IMR-90 (cell line): ENCODE measurements around the gene KRT32. TPM values are rescaled to one million over a fixed set of nuclear protein-coding genes. Genes with fewer than 3 reads are reported as not detected.

ENCODE experiments used
- ATAC-seq: fragments of 200-7000 bp; cut with Tn5 transposase; 2 replicates; pipeline ENCODE4 v1.9.1; 2020; ENCODE audit warnings: low read depth, mild to moderate bottlenecking, moderate library complexity
- BruUV-seq: library from RNA; stranded (reverse); fragments of 400-500 nt; replicated peaks from 2 replicates; lab custom pipeline; 2021; lab: Mats Ljungman, UMichigan
- CTCF ChIA-PET: fragments of 300-600 bp; formaldehyde crosslinking; extraction: SDS; loops from one replicate; lab custom pipeline; 2021; ENCODE audit warnings: antibody characterized with exemption; lab: Yijun Ruan, JAX
- POLR2A ChIA-PET: fragments of 300-600 bp; sonication (Branson Sonifier 250); formaldehyde crosslinking; loops from one replicate; lab custom pipeline; 2022; ENCODE audit warnings: antibody characterized with exemption; ENCODE audit not compliant: unreplicated experiment; lab: Charles Lee
- DNase-seq: peaks from one replicate; pipeline ENCODE4 v3.0.0; 2013
- H2AFZ ChIP-seq: replicated peaks from 2 replicates; pipeline ENCODE3; 2013; ENCODE audit warnings: low read length, mild to moderate bottlenecking; ENCODE audit not compliant: poor library complexity
- H2AK5ac ChIP-seq: 2 replicates; pipeline ENCODE4 v1.6.1; 2013; ENCODE audit warnings: low read depth, low read length, inconsistent platforms
- H2AK9ac ChIP-seq: replicated peaks from 2 replicates; pipeline ENCODE3; 2013; ENCODE audit warnings: mild to moderate bottlenecking, low read depth, low read length, moderate library complexity; ENCODE audit not compliant: poor library complexity
- H2BK120ac ChIP-seq: 2 replicates; pipeline ENCODE4 v1.6.1; 2013; ENCODE audit warnings: low read depth, low read length, inconsistent platforms
- H2BK15ac ChIP-seq: 3 replicates; pipeline ENCODE4 v1.6.1; 2013; ENCODE audit warnings: low read depth, low read length, inconsistent platforms
- H2BK20ac ChIP-seq: 2 replicates; pipeline ENCODE4 v1.6.1; 2013; ENCODE audit warnings: low read depth, mild to moderate bottlenecking, inconsistent platforms, low read length, moderate library complexity
- H2BK5ac ChIP-seq: 2 replicates; pipeline ENCODE4 v1.6.1; 2013; ENCODE audit warnings: mild to moderate bottlenecking, low read depth, low read length, inconsistent platforms; ENCODE audit not compliant: poor library complexity, severe bottlenecking
- H3K14ac ChIP-seq: replicated peaks from 2 replicates; pipeline ENCODE4 v1.6.1; 2013; ENCODE audit warnings: low read depth, low read length, inconsistent platforms
- H3K18ac ChIP-seq: 2 replicates; pipeline ENCODE4 v1.6.1; 2013; ENCODE audit warnings: low read depth, low read length, control low read depth
- H3K23ac ChIP-seq: 2 replicates; pipeline ENCODE4 v1.6.1; 2013; ENCODE audit warnings: low read depth, low read length, inconsistent platforms
- H3K27ac ChIP-seq: 2 replicates; pipeline ENCODE4 v1.5.1; 2013; ENCODE audit warnings: mild to moderate bottlenecking, control low read depth, low read length; ENCODE audit not compliant: insufficient read depth
- H3K27me3 ChIP-seq: 2 replicates; pipeline ENCODE4 v1.6.1; 2013; ENCODE audit warnings: low read length; ENCODE audit not compliant: control insufficient read depth, insufficient read depth
- H3K36me3 ChIP-seq: 2 replicates; pipeline ENCODE4 v1.6.1; 2013; ENCODE audit warnings: low read length, mixed read lengths; ENCODE audit not compliant: control insufficient read depth, insufficient read depth
- H3K4ac ChIP-seq: 2 replicates; pipeline ENCODE4 v1.6.1; 2013; ENCODE audit warnings: low read depth, low read length, inconsistent platforms
- H3K4me1 ChIP-seq: 2 replicates; pipeline ENCODE4 v1.6.1; 2013; ENCODE audit warnings: low read length, mixed read lengths; ENCODE audit not compliant: control insufficient read depth, insufficient read depth
- H3K4me2 ChIP-seq: 2 replicates; pipeline ENCODE4 v1.6.1; 2013; ENCODE audit warnings: low read depth, mild to moderate bottlenecking, control low read depth, low read length, moderate library complexity
- H3K4me3 ChIP-seq: 2 replicates; pipeline ENCODE4 v1.5.1; 2013; ENCODE audit warnings: low read depth, mild to moderate bottlenecking, control low read depth, low read length, moderate library complexity; ENCODE audit not compliant: insufficient read depth
- H3K56ac ChIP-seq: 2 replicates; pipeline ENCODE4 v1.6.1; 2013; ENCODE audit warnings: low read length, inconsistent platforms; ENCODE audit not compliant: insufficient read depth; ENCODE audit errors: extremely low read depth
- H3K79me1 ChIP-seq, 2 experiments: 2 replicates each; pipeline ENCODE4 v1.6.1; 2013; ENCODE audit warnings: low read length in 2 of 2, inconsistent platforms in 1 of 2, low read depth in 1 of 2
- H3K9ac ChIP-seq: 2 replicates; pipeline ENCODE4 v1.6.1; 2013; ENCODE audit warnings: low read depth, low read length, control low read depth
- H3K9me1 ChIP-seq: 2 replicates; pipeline ENCODE4 v1.6.1; 2013; ENCODE audit warnings: low read length, inconsistent platforms; ENCODE audit not compliant: insufficient read depth
- H3K9me3 ChIP-seq: 2 replicates; pipeline ENCODE4 v1.6.1; 2013; ENCODE audit warnings: low read length; ENCODE audit not compliant: control insufficient read depth, insufficient read depth
- H4K20me1 ChIP-seq: 2 replicates; pipeline ENCODE4 v1.6.1; 2013; ENCODE audit warnings: low read length, inconsistent platforms; ENCODE audit not compliant: insufficient read depth
- H4K5ac ChIP-seq: 2 replicates; pipeline ENCODE4 v1.6.1; 2013; ENCODE audit warnings: mild to moderate bottlenecking, low read depth, low read length, control low read depth
- H4K8ac ChIP-seq, 2 experiments: 2 replicates each; pipeline ENCODE4 v1.6.1; 2013; ENCODE audit warnings: low read depth in 2 of 2, low read length in 2 of 2, control low read depth in 1 of 2, inconsistent platforms in 1 of 2
- H4K91ac ChIP-seq: 2 replicates; pipeline ENCODE4 v1.6.1; 2013; ENCODE audit warnings: low read depth, low read length, inconsistent platforms; ENCODE audit not compliant: insufficient read depth
- BHLHE40 ChIP-seq: fragments of 150-350 bp; IDR thresholded peaks from 2 replicates; pipeline ENCODE4 v1.6.1; 2016; ENCODE audit warnings: mild to moderate bottlenecking, low read depth, low read length
- CHD1 ChIP-seq: IDR thresholded peaks from 2 replicates; pipeline ENCODE4 v1.6.1; 2012; ENCODE audit warnings: low read depth, low read length, improper control_type of control experiment
- CTCF ChIP-seq: conservative IDR thresholded peaks from 2 replicates; pipeline ENCODE4 v1.5.1; 2012; ENCODE audit warnings: mild to moderate bottlenecking, low read depth, low read length, improper control_type of control experiment
- ELK1 ChIP-seq: fragments of 150-350 bp; IDR thresholded peaks from 2 replicates; pipeline ENCODE4 v1.6.1; 2016; ENCODE audit warnings: low read depth, mild to moderate bottlenecking, low read length, moderate library complexity, borderline replicate concordance
- FOS ChIP-seq: fragments of 150-350 bp; IDR thresholded peaks from 2 replicates; pipeline ENCODE4 v1.6.1; 2016; ENCODE audit warnings: low read depth, low read length
- MAFK ChIP-seq: IDR thresholded peaks from 2 replicates; pipeline ENCODE4 v1.6.1; 2012; ENCODE audit warnings: low read depth, low read length, improper control_type of control experiment
- MXI1 ChIP-seq: IDR thresholded peaks from 2 replicates; pipeline ENCODE4 v1.6.1; 2012; ENCODE audit warnings: low read depth, mild to moderate bottlenecking, low read length, moderate library complexity, borderline replicate concordance
- POLR2A ChIP-seq: IDR thresholded peaks from 2 replicates; pipeline ENCODE4 v1.6.1; 2012; ENCODE audit warnings: mild to moderate bottlenecking, low read depth, low read length
- RAD21 ChIP-seq: IDR thresholded peaks from 2 replicates; pipeline ENCODE4 v1.6.1; 2012; ENCODE audit warnings: low read length, improper control_type of control experiment
- RCOR1 ChIP-seq: IDR thresholded peaks from 2 replicates; pipeline ENCODE4 v1.6.1; 2012; ENCODE audit warnings: mild to moderate bottlenecking, low read length, improper control_type of control experiment; ENCODE audit not compliant: insufficient replicate concordance
- RFX5 ChIP-seq: IDR thresholded peaks from 2 replicates; pipeline ENCODE4 v1.8.0; 2012; ENCODE audit warnings: low read depth, mild to moderate bottlenecking, low read length, moderate library complexity
- SMC3 ChIP-seq: fragments of 150-350 bp; IDR thresholded peaks from 2 replicates; pipeline ENCODE4 v1.6.1; 2016; ENCODE audit warnings: low read depth, mild to moderate bottlenecking, antibody characterized with exemption, low read length, moderate library complexity
- WGBS, 2 experiments: methylation state at CpG; one replicate each; pipeline versions ENCODE4 v1.1.5 to v1.1.7; 2013; ENCODE audit warnings: missing lambda C conversion rate in 2 of 2; ENCODE audit not compliant: insufficient read length in 1 of 2; ENCODE audit errors: extremely low coverage in 2 of 2; 5-methylcytosine and 5-hydroxymethylcytosine counted together
- dilution Hi-C: fragments of 300-500 bp; cut with HindIII; formaldehyde crosslinking; loops from one replicate; pipeline ENCODE4 v1.14.3; 2018; ENCODE audit warnings: low sequenced_read_pairs; ENCODE audit not compliant: unreplicated experiment
- in situ Hi-C: fragments of 300-500 bp; cut with MboI; formaldehyde crosslinking; loops from 3 replicates; pipeline ENCODE4 v1.14.3; 2019; ENCODE audit warnings: low sequenced_read_pairs, inconsistent platforms, mixed read lengths
- intact Hi-C: fragments of 100-400 bp; cut with micrococcal nuclease; formaldehyde crosslinking; loops from 2 replicates; pipeline ENCODE4 v1.10.0; 2022
- polyA plus RNA-seq, 3 experiments: library from polyadenylated mRNA; depleted of rRNA; stranded (reverse); fragments of >200 nt; gene quantifications; 2 replicates each; pipeline ENCODE4 v1.2.3, GENCODE V29; 2012; ENCODE audit warnings: low replicate concordance in 1 of 3
- total RNA-seq: library from RNA; depleted of rRNA; stranded (reverse); fragments of >200 nt; gene quantifications from 2 replicates; pipeline ENCODE4 v1.2.3, GENCODE V29; 2012

The KRT32 gene
- total and polyA plus RNA-seq, 2 of the 4 experiments (the other 2 are of a cell fraction): 0.09 TPM; not detected in 1

- no peak overlapping the region for H3K9ac ChIP-seq
- no peaks in the 10 kb centered on the region for H3K36me3 ChIP-seq
- POLR2A ChIA-PET: no interaction called here
- WGBS, 2 experiments: no CpG with 5 or more reads among the region's 2 CpGs
- H4K20me1 ChIP-seq: no peaks in the 10 kb centered on the region
- H2AFZ ChIP-seq: no peak overlapping the region
- H2AK5ac ChIP-seq: peak overlapping the region; percentile 71; the same call in 1 of the 2 replicates
- no TSS peak for BruUV-seq
- in situ Hi-C loops: no loop called here
- H2BK5ac ChIP-seq: peak overlapping the region; percentile 3
- H3K56ac ChIP-seq: no peak overlapping the region
- H2BK15ac ChIP-seq: peak overlapping the region; percentile 58; the same call in 2 of the 3 replicates
- H4K91ac ChIP-seq: peak overlapping the region; percentile 64
- no peaks in the 10 kb centered on the region for H3K79me1 ChIP-seq
- intact Hi-C loops: no loop called here
- TF ChIP-seq RAD21 (no peak), CTCF (no peak), MAFK (no peak), RFX5 (no peak), SMC3 (no peak), MXI1 (no peak), ELK1 (no peak), POLR2A (no peak), FOS (no peak), RCOR1 (no peak), CHD1 (no peak), BHLHE40 (no peak)
- H2BK120ac ChIP-seq: peak overlapping the region; percentile 86; the same call in 1 of the 2 replicates
- ATAC-seq: no peak
- peak overlapping the region; percentile 18; the same call in 1 of the 2 replicates for H3K18ac ChIP-seq
- H3K4me2 ChIP-seq: no peak overlapping the region
- no peak overlapping the region for H2AK9ac ChIP-seq
- no peak overlapping the region for H3K4me3 ChIP-seq
- no peak overlapping the region; a peak in 1 of 4 replicates for H4K8ac ChIP-seq
- H3K27ac ChIP-seq: no peak overlapping the region
- DNase-seq: no peak
- CTCF ChIA-PET: interaction anchor here (1.4 to 1.5 kb wide), 2 partner anchors 235 to 249 kb away, joined by 3 to 4 read pairs; no protein-coding TSS in a partner anchor
- H3K4me1 ChIP-seq: peaks cover 24% of the 10 kb centered on the region
- H3K23ac ChIP-seq: no peak overlapping the region
- H2BK20ac ChIP-seq: peak overlapping the region; percentile 35
- dilution Hi-C loops: no loop called here
- no peaks in the 10 kb centered on the region for H3K9me3 ChIP-seq
- H3K14ac ChIP-seq: peak overlapping the region; percentile 51; the same call in 1 of the 2 replicates
- no peak overlapping the region for H4K5ac ChIP-seq
- peaks cover 24% of the 10 kb centered on the region for H3K9me1 ChIP-seq
- H3K4ac ChIP-seq: peak overlapping the region; percentile 28
- H3K27me3 ChIP-seq: no peaks in the 10 kb centered on the region
Observed at GRCh38 chr17:41413982-41414381, 53.2 kb downstream of the KRT32 start.
